HG03039 (cell line): ENCODE data around the gene CDK14.

ENCODE experiments used
- ATAC-seq: cut with Tn5 transposase; IDR thresholded peaks from one replicate; pipeline ENCODE4 v1.9.1; 2021; ENCODE audit warnings: mild to moderate bottlenecking, moderate library complexity; ENCODE audit not compliant: unreplicated experiment

CDK14 gene

DNA sequence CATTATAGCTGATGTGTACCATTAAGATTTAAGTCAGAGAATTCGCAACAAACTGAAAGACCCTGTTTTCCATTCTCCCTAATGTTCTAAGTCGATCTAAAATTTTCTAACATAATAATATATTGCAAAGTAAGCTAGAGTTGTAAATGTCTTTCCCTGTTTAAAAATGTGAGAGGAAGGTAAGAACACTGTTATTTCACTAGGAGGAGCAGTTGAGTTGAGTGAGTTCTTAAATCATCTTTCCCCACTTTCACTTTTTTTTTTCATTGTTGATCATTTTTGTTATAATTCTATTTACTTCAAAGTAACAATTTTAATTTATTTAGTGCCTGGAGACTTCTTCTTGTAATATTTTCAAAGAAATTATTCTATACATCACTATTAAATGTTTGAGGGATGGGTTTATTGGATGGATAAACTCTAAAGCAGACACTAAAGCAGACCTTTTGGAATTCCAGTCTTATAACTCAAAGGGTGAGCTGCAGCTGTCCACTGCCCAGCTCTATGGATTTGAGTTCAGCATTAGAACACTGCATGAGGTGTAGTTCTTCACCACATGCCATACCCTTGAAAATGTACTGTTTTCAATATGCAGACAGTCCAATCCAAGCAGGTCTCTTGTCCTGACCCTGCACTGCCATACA lies 486.9 kb downstream of the CDK14 start:
- ATAC-seq = no peak

DNA sequence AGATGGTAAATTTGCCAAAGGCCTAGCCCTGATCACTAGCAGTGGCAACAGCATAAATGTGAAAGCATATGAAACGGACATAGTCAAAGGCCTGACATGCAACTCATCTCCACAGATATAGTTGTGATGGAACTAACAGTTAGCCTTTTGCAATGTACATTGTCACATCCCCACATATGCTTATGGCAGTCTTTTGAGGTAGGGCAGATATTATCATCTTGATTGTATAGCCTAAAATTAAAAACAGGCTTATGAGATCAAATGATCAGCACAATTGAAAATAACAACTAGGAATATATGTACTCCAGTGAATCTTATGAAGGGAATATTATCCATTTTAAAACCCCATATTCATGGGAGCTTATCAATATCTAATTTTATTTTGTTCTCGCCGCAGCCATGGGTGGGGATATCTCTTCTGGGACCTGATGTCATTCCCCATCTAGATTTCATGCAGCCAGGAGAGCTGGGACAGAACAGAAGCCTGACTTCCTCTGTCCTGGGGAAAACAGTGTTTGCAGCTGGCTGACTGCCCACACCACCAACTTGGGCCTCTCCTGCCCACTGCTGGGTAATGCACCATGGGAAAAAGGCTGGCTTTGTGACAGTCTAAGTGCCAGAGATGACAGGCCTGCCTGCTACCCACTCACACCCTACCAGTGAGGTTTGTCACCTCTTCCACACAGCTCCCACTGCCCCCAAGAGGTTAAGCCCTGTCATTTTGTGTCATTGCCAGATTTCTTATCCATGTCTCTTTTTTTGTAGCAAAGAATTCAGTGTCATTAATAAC lies 487.9 kb downstream of the CDK14 start:
- no peak for ATAC-seq

DNA sequence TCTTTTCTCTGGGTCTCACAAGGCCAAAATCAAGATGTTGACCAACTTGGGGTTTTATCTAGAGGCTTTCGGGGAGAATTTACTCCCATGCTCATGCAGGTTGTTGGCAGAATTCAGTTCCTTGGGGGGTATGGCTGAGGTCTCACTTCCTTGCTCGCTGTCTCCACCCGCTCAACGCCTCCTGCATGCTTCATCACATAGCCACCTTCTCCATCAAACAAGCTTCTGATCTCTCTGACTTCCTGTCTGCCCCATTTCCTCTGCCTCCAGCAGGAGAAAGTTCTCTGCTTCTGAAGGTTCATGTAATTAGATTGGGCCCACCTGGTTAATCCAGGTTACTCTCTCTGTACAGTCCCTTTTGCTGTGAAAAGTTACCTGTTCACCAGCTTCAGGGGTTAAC lies 489.1 kb downstream of the CDK14 start:
- ATAC-seq = no peak

DNA sequence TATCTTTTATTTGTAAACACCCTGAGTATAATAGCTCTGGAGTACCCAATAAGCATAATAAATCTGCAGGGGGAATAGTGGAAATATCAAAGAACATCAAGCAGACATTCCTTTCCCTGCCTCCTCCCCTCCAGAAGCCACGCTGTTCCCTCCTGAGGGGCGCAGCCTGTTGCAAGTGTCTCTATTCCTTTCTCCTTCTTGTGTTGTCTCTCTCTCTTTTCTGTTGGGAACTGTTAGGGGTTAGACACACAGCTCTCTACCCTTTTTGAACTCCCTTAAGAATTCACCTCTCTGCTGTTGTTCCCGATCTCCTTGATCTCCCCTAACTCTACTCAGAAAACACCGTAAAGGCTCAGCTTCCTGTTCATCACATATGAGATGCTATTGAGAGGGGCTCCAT lies 490.1 kb downstream of the CDK14 start:
- ATAC-seq = no peak

DNA sequence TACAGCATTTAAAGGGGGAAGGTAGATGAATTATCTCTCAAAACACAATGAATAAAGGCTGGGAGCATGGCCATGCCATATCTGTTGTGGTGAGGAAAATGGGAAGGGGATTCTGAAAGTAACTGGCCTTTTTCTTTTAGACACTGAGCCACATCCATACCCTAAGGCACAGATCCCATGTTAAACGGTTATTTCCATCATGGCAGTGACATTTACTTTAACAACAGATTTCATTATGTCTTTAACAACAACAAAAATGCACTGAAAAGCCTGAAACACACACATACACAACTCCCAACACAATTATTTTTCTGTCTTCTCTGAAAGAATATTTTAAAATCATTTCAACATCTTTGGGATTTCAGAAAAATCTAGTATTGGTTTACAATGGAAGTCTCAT lies 492.0 kb downstream of the CDK14 start:
- ATAC-seq = no peak

DNA sequence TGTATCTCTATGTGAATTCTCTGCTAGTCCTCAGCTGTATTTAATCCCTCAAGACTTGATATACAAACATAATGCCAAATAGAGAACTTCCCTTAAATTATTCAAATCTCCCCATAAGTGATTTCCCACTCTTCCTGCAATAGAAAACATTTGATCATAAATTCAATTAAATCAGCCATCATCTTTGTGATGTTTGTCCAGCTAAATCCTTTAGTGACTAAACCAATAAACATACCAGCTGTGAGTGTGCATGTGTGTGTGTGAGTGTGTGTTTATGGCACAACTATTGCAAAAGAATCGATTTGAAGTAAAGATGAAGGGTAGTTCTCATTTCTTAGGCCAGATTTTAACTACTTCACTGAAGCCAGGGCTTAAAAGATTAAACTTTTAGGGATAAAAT lies 492.6 kb downstream of the CDK14 start:
- ATAC-seq = no peak

DNA sequence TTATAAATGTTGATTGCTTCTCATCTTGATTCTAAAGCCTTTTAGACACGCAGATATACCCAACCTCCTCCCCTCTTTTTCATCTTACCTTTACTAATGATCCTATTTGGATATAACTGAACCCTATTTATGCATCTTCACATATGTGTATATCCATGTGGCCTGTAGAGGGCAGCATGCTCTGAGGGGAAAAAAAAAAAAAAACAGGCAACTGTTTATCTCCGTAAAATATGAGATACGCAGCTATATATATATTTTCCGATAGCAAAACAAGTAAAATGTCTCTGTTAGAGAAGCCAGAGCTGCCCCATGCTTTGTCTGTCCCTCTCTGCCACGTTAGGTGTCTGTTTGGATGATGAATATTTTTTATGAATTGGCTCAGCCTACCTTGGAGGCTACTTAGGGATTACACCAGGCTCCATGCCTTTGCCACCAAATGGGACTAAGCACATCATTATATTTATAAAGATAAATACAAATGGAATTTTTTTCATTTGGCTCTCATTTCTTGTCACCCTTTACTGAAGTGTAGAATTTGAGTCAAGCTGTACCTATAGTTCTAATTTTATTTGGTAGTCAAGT lies 493.4 kb downstream of the CDK14 start:
- ATAC-seq = no peak

DNA sequence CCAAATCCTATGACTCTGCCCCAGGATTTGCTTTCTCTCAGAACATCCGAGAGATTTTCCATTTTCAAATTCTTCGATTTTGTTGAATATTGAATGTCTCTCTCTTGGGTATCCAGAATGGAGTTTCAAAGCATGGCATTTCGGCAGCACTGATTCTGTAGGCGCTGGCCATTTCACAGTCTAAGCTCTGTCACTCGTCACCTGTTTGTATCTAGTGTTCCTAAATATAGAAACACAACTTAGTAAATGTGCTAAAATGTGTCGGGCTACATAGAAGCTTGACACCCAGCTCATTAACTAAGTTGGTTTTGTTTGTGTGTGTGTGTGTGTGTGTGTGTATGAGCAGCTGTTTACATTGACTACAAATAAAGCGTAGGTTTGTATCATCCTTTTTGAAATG lies 494.6 kb downstream of the CDK14 start:
- no peak for ATAC-seq

DNA sequence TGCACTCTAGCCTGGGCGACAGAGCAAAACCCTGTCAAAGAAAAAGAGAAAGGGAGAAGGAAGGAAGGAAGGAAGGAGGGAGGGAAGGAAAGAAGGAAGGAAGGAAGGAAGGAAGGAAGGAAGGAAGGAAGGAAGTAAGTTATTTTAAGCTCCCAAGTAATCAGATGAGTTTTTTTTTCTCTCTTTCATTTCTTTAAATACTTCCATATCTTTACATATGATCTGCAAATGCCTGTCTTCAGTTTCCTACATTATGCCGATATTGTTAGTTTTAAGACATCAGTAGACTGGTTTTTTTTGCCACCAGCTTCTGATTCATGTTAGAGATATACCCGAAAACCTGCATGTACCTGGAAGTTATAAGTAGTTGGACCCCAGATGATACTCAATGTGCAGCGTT lies 495.5 kb downstream of the CDK14 start:
- no peak for ATAC-seq

DNA sequence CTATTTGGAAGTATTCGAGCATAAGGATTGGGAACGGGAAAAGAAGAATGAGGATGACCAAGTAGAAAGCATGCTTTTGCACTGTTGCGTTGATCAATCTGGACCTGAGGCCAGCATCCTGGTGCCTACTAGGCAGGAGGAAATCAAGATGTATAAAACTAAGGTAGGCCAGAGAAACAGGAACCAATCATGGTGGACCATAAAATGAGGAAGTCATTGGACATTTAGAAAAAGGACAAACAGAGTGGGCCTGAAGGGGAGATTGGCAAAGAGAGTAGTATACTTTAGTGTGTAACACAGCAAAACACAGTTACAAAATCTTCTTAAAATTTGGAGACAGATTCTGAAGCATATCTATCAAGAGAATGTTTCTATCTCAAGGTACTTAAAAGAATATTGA lies 497.1 kb downstream of the CDK14 start:
- no peak for ATAC-seq

DNA sequence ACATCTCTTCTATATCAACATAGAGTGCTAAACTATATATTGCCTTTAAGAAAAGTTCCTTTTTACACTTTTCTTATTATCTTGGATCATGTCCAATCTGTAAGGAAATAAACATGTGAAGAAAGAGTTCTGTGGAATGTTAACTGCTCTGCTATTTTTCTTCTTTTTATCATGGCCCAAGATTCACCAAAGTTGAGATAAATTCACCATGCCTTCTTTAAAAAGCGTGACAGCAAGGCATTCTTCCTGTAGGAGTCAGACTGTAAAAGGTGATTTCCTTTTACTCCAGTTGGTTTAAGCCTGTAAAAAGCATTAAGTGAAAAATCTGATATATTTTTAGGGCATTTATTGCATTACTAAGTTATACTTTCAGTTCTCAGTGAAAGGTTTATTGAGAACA lies 502.4 kb downstream of the CDK14 start:
- no peak for ATAC-seq

DNA sequence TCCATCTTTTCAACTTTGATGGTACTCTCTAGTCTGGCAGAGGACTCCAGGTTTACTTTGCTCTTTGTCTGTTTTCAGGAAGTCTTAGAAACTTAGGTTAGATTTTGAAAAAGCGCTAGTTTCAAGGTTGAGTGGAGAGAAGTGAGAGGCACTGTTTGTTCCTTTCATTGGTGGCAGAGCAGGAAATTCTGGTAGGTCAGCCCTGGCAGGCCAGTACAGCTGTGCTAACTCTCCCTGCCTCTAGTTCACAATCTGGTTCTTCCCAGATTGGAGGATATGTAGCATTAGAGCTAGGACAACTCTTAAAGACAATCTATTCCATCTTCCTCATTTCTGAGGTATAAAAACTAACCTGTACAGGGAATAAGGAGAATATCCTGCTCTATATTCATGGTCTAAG lies 507.2 kb downstream of the CDK14 start:
- ATAC-seq = no peak

DNA sequence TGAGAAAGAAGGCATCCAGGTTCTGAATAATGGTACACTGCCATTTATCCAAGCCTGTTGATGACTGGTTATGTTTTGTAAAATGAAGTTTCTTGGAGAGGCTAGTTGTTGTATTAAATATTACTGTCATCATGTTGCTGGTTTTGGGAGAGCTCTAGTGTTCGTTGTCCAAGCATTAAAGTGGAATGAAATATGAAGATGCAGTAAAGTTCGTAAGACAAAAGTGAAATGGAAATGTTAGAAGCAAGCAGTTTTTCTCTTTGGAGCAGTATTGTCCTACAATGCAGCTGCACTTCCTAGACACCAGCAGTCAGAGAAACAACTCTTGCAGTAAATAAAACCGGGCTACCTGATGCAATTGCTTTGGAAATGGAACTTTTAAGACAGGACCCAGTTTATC lies 511.3 kb downstream of the CDK14 start:
- no peak for ATAC-seq

DNA sequence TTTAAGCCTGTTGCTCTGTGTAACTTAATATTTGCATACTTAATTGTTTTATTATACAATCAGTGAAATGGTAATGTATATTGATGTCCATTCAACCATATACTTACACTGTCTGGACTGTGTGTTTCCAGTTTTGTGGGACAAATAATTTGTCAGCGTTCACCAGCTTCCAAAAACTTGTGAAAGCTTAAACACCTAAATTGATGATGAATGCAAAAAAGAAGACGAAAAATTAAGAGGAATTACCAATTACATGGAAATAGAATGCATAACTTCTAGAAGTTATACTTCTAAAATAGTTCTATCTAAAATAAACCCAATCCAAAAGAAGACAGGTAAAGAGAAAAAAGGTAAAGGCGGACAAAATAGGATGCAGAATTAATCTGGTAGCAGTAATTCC lies 513.1 kb downstream of the CDK14 start:
- no peak for ATAC-seq

DNA sequence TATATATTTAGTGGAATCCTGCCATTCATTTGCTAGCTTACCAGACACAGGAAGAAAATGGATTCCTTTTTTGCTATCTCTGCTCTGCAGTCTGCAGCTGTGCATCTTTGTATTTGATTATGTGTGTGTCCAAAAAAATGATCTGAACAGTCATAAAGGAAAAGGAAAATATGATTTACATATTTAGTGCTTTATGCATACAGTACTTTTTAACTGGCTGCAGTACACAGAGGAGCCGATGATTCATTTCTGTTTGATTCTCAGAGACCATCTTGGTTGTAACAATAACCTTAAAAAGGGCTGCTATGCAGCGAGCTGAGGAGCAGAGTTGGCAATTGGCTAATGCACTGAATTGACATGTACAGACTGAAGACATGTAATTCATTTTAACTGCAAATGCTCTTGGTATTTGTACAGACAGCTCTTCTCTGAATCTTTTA lies 516.8 kb downstream of the CDK14 start:
- ATAC-seq = peak; percentile 49

DNA sequence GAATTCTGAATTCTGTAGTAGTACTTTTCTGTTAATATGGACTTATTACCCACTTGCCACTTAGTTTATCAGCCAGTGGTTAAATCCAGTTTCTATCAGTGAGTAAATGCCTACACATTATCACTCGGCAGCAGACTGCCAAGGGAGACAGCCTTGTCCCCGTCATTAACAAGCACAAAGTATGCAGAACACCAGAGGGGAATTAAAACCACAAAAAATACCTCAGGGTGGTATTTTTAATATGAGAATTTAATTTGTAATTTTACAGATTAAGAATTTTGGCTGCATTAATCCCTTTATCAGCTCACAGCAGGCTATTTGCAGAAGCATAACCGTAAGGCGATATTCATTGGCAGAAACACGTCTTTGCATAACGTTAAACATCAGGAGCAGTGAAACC lies 518.1 kb downstream of the CDK14 start:
- no peak for ATAC-seq

DNA sequence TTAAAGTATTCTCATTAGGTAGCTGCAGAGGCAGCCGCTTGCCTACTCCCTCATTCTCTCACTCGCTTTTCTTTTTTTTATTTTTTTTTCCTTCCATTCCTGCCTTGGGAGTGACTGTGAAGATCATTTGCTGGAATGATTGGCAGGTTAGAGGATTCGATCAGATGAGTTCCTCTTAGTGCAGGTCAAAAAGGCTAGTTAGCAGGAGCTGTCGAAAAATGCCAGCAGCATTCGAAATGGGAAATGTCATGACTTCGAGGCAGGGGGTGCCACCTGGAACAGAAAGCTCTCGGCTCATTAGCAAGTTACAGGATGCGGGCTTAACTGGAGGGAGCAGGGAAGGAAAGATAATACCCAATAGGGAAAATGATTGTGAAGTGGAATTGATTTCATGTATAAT lies 530.6 kb downstream of the CDK14 start:
- no peak for ATAC-seq

DNA sequence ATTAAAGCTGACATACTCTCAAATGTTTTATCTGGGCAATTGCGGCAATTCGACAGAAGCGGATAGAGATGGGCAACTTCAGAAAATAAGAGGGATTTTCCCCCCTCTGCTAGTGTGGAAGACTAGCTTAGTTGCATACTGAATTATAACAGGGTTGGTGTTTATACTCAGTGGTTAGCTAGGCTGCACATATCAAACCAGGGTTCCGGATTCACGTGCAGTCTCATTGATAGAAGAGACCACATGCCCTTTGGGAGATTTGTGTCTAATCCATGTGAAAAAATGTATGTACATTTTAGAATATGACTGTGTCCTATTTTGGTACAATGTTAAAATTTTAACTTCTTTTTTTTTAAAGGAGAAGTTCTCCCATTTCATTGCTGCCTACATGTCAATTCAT lies 531.2 kb downstream of the CDK14 start:
- ATAC-seq = no peak

DNA sequence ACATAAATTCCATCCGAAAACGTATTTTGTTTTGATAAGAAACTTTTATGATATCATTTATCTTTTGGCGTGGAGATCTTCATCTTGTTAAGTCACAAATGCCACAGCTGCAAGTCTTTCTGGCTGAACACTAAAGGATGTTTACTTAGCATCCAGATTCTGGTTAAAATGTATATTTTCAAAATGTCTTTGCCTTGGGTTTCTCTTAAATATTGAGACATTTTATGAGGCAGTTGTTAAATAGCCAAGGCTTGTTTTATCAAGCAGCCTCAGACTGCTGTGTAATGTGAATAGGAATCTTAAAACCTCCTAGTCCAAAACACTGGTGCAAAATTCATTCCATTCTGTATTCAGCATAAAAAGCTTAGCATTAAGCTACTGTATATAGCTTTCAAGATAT lies 531.8 kb downstream of the CDK14 start:
- no peak for ATAC-seq

DNA sequence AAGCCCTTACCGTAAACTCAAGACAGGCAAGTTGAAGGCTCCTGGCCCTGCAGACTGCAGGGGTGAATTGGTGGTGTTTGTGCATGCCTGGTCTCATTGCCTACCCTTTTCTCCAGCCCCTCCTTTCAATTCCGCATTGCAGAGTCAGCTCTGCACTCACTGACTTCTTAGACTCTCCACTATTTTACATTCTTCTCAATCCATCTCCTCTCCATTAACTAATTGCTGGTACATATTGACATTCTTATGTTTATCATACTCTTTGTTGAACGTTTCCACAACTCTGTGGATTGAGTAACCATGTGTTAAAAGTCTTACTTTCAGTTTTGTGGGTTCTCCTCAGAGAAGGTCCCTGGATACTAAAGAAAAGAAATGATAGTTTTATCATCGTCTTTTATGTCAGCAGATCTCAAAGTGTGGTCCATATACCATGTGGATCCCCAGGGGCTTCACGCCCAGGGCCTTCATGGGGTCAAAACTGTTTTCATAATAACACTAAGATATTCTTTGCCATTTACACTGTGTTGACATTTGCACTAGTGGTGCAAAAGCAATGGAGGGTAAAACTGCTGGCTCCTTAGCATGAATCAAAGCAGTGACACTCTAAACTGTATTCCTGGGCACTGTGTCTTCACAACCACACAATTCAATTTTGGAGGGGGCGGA lies 532.7 kb downstream of the CDK14 start:
- ATAC-seq = no peak

DNA sequence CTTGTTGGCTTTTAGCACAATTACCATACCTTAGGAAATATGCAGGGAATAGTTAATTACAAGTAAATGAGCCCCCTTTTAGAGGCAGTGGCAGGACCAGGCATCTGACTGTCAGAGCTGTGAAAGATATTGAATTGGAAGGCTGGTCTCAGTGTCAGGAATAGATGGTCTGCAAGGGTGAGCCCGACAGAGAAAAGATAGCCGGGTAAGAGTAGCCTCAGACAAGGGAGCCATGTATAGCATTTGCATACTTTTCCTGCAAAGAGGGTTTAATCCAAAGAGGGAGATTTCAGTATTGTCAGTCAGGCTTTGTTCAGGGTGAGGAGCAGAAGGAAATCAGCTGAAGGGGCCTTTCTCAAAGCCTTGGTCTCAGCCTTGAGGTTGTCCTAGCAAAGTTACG lies 539.2 kb downstream of the CDK14 start:
- no peak for ATAC-seq
